Activated naive CD8-positive, alpha-beta T cell treated with anti-CD3 and anti-CD28 coated beads for 36 hours (primary cell): ENCODE data around the gene COL24A1. TPM values are rescaled to one million over a fixed set of nuclear protein-coding genes. Genes with fewer than 3 reads are reported as not detected.
"Not testable (repeated sequence)": the region's sequence is repeated elsewhere in the genome, so short reads cannot be mapped to it uniquely, and the experiment has no call there.

Experiments used
- DNase-seq: peaks from one replicate; pipeline ENCODE4 v3.0.0; 2021
- H3K27ac Mint-ChIP-seq: one replicate; pipeline ENCODE4 v1.8.0; 2022; ENCODE audit warnings: mild to moderate bottlenecking, moderate library complexity, mixed read lengths
- H3K27me3 Mint-ChIP-seq: one replicate; pipeline ENCODE4 v1.8.0; 2022; ENCODE audit warnings: mild to moderate bottlenecking, mixed read lengths
- H3K36me3 Mint-ChIP-seq: one replicate; pipeline ENCODE4 v1.8.0; 2021; ENCODE audit warnings: mild to moderate bottlenecking, mixed read lengths
- H3K4me1 Mint-ChIP-seq: one replicate; pipeline ENCODE4 v1.8.0; 2021; ENCODE audit warnings: mixed read lengths
- H3K4me3 Mint-ChIP-seq: one replicate; pipeline ENCODE4 v1.8.0; 2022; ENCODE audit warnings: mild to moderate bottlenecking, moderate library complexity, mixed read lengths
- H3K9me3 Mint-ChIP-seq: one replicate; pipeline ENCODE4 v1.8.0; 2022; ENCODE audit warnings: mixed read lengths
- total RNA-seq, 2 experiments: library from RNA; stranded (reverse); gene quantifications; one replicate each; pipeline ENCODE4 v1.2.3, GENCODE V29; 2021

COL24A1 gene
- total RNA-seq, 2 experiments from 2014 or later: not detected

- H3K4me3 Mint-ChIP-seq, DNase-seq, H3K9me3 Mint-ChIP-seq, H3K36me3 Mint-ChIP-seq, H3K27ac Mint-ChIP-seq, H3K27me3 Mint-ChIP-seq, H3K4me1 Mint-ChIP-seq: not testable (repeated sequence)
These were observed 442.0 kb downstream of the COL24A1 start for GRCh38 chr1:85714418-85715114.

DNA sequence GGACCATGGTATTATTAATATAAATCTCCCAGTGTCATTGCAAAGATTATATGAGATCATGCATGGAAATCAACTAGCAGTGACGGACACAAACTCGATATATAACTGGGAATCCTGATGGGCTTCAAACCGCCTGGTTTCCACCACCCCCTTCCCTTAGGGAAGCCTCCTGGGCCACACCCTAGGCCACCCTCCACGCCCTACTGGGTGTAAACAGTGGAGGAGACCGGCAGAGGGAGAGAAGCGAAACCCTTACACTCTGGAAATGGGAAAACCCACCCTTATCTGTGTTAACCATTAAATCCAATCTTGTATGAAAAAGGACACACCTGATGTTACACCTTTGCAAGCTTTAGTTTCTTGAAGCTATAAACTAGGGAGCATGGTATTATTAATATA, 447.7 kb downstream of the COL24A1 start:
- H3K4me1 Mint-ChIP-seq: peaks cover 17% of the 10 kb centered on the region
- no peak overlapping the region for H3K4me3 Mint-ChIP-seq
- no peak for DNase-seq

DNA sequence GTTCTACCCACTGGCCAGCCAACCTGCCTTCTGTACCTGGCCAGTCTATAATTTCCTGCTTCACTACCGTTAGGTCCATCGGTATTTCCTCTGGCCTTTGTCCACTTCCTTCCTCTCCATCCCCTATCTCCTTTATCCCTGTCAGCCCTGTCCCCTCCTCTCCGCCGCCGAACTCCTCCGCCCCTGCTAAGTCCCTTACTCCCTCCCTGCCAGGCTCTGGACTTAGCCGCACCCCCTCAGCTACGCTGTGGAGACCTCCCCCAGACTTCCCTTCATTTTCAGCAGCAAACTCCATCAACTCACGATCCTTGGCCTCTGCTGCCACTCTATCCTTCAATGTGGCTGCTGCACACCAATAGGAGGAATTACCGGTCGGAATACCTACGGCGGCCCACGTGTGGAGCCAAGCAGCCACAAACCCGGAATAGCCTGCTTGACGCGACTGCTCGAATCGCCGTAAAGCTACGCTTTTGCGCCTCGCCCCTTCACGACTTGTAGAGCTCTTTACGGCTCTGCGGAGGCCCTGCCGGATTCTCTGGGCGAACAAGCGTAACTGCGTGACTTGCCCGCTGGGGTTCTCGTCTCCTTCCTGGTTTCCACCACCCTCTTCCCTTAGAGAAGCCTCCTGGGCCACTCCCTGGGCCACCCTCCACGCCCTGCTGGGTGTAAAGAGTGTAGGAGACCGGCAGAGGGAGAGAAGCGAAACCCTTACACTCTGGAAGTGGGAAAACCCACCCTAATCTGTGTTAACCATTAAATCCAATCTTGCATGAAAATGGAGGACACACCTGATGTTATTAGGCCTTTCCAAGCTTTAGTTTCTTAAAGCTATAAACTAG, 448.4 kb downstream of the COL24A1 start, which contains the start of gene ZNHIT6:
ZNHIT6 (minus strand) TSS at position 444 of the 839 bp plus-strand sequence; CDS start at position 295, 149 bp downstream.
- no peak within 1 kb of the TSS for H3K27ac Mint-ChIP-seq
- H3K36me3 Mint-ChIP-seq: peaks cover 22% of the 10 kb centered on the region
- H3K4me3 Mint-ChIP-seq: no peak within 1 kb of the TSS
- H3K9me3 Mint-ChIP-seq: no peaks in the 10 kb centered on the region
- H3K27me3 Mint-ChIP-seq: no peaks in the 10 kb centered on the region
- H3K4me1 Mint-ChIP-seq: peaks cover 21% of the 10 kb centered on the region
- peak; percentile 86 for DNase-seq

More for the DNA sequence above, 447.7 kb downstream of the COL24A1 start:
- no peaks in the 10 kb centered on the region for H3K9me3 Mint-ChIP-seq
- H3K36me3 Mint-ChIP-seq: peaks cover 18% of the 10 kb centered on the region
- no peak overlapping the region for H3K27ac Mint-ChIP-seq
- H3K27me3 Mint-ChIP-seq: no peaks in the 10 kb centered on the region

GRCh38 chr1:85707267-85707989, 449.1 kb downstream of the COL24A1 start:
- peaks cover 24% of the 10 kb centered on the region for H3K36me3 Mint-ChIP-seq
- H3K4me3 Mint-ChIP-seq: no peak overlapping the region
- H3K27ac Mint-ChIP-seq: no peak overlapping the region
- no peaks in the 10 kb centered on the region for H3K27me3 Mint-ChIP-seq
- H3K9me3 Mint-ChIP-seq: no peaks in the 10 kb centered on the region
- peaks cover 21% of the 10 kb centered on the region for H3K4me1 Mint-ChIP-seq
- no peak for DNase-seq

DNA sequence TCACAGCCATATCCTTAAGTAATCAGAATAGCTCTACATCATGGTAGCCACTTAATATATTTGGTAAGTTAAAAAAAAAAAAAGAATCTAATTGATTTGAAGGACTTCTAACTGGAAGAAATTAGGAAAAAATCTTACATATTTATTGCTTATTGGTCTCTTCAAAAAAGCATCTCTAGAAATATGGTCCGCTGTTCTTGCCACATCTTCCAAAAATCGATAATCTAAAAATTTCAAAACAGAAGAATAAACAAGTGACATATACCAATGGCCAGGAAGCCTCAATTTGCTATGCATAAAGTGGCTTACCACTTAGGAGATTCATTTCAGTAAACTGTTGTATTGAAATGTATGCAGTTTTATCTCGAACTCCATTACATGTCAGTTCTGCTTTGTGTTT, 450.6 kb downstream of the COL24A1 start:
- Mint-ChIP-seq H3K27me3 (no peaks in the 10 kb centered on the region), H3K27ac (no peak overlapping the region), H3K9me3 (no peaks in the 10 kb centered on the region), H3K4me1 (peaks cover 21% of the 10 kb centered on the region), H3K36me3 (peaks cover 28% of the 10 kb centered on the region), H3K4me3 (peak overlapping the region; percentile 50)
- DNase-seq: no peak

- Mint-ChIP-seq H3K4me1 (peaks cover 22% of the 10 kb centered on the region), H3K27ac (no peak overlapping the region), H3K9me3 (no peaks in the 10 kb centered on the region), H3K4me3 (no peak overlapping the region), H3K36me3 (peaks cover 40% of the 10 kb centered on the region), H3K27me3 (no peaks in the 10 kb centered on the region)
- no peak for DNase-seq
These were observed 456.1 kb downstream of the COL24A1 start for GRCh38 chr1:85700422-85700821.

DNA sequence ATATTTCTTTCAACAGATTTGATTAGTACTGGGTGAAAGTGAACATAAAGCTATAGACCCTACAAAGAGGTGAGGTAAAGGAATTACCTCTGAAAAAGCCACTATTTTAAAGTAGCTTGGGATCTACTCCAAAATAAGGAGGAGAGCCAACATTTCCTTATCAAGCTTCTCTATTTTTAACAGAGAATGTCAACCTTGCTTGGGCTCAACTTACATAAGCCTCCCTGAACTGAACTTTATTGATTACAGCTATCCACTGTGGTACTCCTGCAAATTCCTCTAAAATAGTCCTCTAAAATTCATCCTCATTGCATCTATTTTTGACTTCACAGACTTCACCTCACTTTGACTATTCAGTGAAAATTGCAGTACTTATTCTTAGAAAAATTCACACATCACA, 458.7 kb downstream of the COL24A1 start:
- Mint-ChIP-seq H3K36me3 (peaks cover 34% of the 10 kb centered on the region), H3K9me3 (no peaks in the 10 kb centered on the region), H3K27ac (no peak overlapping the region), H3K4me1 (peaks cover 12% of the 10 kb centered on the region), H3K4me3 (no peak overlapping the region), H3K27me3 (no peaks in the 10 kb centered on the region)
- DNase-seq: no peak

GRCh38 chr1:85692730-85693314, 463.8 kb downstream of the COL24A1 start:
- Mint-ChIP-seq H3K27ac (no peak overlapping the region), H3K4me3 (no peak overlapping the region), H3K9me3 (no peaks in the 10 kb centered on the region), H3K27me3 (no peaks in the 10 kb centered on the region), H3K4me1 (peaks cover 10% of the 10 kb centered on the region), H3K36me3 (peaks cover 25% of the 10 kb centered on the region)
- DNase-seq: no peak

DNA sequence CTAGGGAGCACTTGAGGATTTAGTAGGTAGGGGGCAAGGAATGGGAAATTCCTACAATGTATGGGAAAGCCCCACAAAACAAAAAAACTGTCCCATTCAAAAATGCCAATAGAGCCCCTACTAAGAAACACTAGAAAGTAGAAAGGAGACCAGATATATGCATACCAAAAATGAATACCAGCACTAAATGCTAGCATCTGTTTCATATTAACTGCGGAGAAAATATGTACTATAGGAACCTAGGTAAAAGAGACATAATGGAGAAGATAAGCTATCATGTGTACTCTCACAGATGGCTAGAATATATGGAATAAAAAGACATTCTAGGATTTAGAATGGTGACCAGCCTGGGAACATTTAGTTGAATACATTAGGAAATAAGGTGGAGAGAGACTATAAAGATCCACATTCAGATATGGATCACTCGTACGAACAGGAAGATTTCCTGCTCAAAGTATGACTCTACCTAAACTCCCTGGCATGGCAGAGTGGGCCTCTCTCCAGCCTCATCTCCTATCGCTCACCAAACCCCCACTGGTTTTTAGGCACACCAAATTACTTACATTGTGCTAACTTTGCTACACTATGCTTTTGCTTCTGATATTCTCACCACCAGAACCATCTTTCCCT, 466.7 kb downstream of the COL24A1 start:
- Mint-ChIP-seq H3K4me1 (peaks cover 10% of the 10 kb centered on the region), H3K9me3 (no peaks in the 10 kb centered on the region), H3K36me3 (peaks cover 22% of the 10 kb centered on the region)

DNA sequence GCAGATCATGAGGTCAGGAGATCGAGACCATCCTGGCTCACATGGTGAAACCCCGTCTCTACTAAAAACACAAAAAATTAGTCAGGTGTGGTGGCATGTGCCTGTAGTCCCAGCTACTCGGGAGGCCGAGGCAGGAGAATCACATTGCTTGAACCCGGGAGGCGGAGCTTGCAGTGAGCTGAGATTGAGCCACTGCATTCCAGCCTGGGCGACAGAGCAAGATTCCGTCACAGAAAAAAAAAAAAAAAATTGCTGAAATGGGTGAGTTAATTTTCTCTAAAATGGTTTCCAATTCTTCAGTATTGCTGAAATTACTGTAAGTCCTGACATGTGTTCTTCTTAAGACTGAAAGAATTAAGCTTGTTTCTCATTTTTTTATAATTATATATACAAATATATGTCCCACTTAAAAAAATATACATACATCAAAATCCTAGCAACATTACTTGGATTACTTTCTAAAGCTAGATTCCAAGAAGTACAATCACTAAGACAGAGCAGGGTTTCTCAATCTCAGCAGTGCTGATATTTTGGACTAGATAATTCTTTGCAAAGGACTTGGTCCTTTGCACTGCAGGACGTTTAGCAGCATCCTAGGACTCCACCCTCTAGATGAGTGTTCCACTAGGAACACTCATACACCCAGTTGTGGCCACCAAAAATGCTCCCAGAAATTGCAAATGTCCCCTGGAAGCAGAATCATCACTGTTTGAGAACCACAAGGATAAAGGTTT, 473.1 kb downstream of the COL24A1 start:
- Mint-ChIP-seq H3K9me3 (no peaks in the 10 kb centered on the region), H3K4me1 (no peaks in the 10 kb centered on the region), H3K36me3 (peaks cover 19% of the 10 kb centered on the region), H3K27me3 (no peaks in the 10 kb centered on the region), H3K27ac (no peak overlapping the region), H3K4me3 (no peak overlapping the region)
- DNase-seq: no peak

More for the DNA sequence above, 466.7 kb downstream of the COL24A1 start:
- Mint-ChIP-seq H3K27ac (no peak overlapping the region), H3K4me3 (no peak overlapping the region), H3K27me3 (no peaks in the 10 kb centered on the region)
- no peak for DNase-seq

DNA sequence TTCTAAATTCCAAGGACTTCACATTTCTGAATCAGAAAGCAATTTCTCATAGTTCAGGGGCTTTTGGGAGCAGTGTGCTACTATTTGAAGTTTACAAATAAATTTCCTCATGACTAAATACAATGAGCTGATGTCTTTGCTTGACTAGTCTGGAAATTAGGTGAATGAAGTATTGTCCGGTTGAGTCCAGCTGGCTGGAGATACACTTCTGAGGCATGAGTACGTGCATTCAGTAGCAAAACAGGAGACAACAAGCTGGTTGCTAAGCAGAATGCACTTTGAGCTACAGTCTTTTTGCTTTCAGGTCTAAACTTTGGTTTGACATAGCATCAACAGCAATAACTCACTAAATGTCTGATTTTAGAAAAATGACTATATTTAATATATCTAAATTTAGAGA, 475.5 kb downstream of the COL24A1 start:
- Mint-ChIP-seq H3K9me3 (no peaks in the 10 kb centered on the region), H3K4me1 (peaks cover 3% of the 10 kb centered on the region), H3K4me3 (no peak overlapping the region)

More for the DNA sequence above, 475.5 kb downstream of the COL24A1 start:
- peaks cover 21% of the 10 kb centered on the region for H3K36me3 Mint-ChIP-seq
- no peak overlapping the region for H3K27ac Mint-ChIP-seq
- no peak for DNase-seq
- no peaks in the 10 kb centered on the region for H3K27me3 Mint-ChIP-seq
